ENCODE results near the gene RAD51.

The RAD51 gene

DNA sequence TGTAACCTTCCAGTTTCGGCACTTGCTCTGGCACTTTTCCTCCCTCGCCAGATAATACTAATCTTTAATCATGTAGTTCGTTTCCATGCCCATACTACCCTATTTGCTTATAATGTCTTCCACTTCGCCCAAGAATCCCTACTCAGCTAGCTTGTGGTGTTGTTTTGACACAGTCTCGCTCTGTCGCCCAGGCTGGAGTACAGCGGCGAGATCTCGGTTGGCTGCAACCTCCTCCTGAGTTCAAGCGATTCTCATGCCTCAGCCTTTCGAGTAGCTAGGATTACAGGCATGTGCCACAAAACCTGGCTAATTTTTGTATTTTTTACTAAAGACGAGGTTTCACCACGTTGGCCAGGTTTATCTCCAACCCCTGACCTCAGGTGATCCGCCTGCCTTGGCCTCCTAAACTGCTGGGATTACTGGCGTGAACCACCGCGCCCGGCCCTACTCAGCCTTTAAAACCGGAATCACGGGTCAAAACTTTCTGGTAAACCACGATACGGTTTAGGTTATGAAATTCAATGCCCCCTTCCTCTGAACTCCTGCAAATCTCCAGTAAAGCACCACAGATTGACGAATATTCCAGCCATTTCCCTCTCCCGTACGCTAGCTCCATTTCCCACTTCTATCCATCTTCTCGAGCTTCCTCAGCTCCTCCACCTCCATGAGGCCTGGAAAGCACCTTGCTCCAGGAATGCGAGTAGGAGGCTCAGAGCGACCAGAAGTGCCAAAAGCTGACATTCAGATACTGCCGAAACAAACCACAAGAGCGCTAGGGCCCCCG lies 878 bp upstream of the RAD51 start:
- no peaks in the 10 kb centered on the region for H3K27me3 Mint-ChIP-seq
- peaks cover 16% of the 10 kb centered on the region for H3K4me1 Mint-ChIP-seq
- H3K9me3 Mint-ChIP-seq = no peaks in the 10 kb centered on the region
- H3K36me3 Mint-ChIP-seq (ENCODE audit: insufficient read depth) = peaks cover 17% of the 10 kb centered on the region
- ATAC-seq (replicated peaks; ENCODE audit: extremely low read depth, poor library complexity, severe bottlenecking) = no peak
- H3K4me3 Mint-ChIP-seq = peak overlapping the region; percentile 98
- peak overlapping the region; percentile 97 for H3K27ac Mint-ChIP-seq (ENCODE audit: low read depth)
- no peak for DNase-seq (ENCODE audit: low spot score in 2 of 2)

DNA sequence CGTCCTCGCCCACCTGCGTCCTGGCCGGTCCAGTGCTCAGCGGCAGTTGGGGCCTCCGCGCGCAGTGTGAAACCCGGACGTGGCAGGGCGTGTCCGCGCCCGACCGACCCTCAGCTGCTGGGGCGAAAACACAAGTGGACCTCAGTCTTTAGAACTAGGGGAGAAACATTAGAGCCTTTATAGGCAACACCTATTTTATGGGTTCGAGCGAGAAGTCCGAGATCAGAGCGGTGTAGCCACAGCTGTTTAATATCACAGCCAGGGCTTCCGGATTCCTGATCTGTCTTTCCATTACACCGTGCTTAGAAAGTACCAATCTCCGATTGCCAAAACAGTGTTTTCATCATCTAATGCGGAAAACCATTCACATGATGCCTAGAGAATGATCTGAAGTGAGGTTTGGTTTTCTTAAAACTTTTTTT lies 506 bp downstream of the RAD51 start:
- Mint-ChIP-seq H3K4me1 (peaks cover 16% of the 10 kb centered on the region), H3K27me3 (no peaks in the 10 kb centered on the region), H3K36me3 (ENCODE audit: insufficient read depth) (peaks cover 18% of the 10 kb centered on the region), H3K4me3 (peak overlapping the region; percentile 98), H3K9me3 (no peaks in the 10 kb centered on the region), H3K27ac (ENCODE audit: low read depth) (peak overlapping the region; percentile 97)
- ATAC-seq (replicated peaks; ENCODE audit: extremely low read depth, poor library complexity, severe bottlenecking) (peak; percentile 3), DNase-seq (ENCODE audit: low spot score in 2 of 2) (no peak)

DNA sequence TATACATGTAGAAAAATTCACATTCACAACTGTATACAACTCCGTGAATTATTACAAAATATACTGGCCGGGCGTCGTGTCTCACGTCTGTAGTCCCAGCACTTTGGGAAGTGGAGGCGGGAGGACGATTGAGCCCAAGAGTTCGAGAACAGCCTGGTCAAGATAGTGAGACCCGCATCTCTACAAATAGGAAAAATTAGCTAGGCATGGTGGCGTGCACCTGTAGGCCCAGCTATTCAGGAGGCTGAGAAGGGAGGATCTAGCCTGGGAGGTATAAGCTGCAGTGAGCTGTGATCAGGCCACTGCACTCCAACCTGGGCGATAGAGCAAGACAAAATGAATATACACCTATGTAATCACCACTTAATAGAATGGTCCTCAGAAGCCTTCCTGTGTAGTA lies 1.3 kb downstream of the RAD51 start:
- Mint-ChIP-seq H3K27me3 (no peaks in the 10 kb centered on the region), H3K9me3 (no peaks in the 10 kb centered on the region), H3K4me3 (peak overlapping the region; percentile 98), H3K36me3 (ENCODE audit: insufficient read depth) (peaks cover 19% of the 10 kb centered on the region), H3K4me1 (peaks cover 16% of the 10 kb centered on the region), H3K27ac (ENCODE audit: low read depth) (peak overlapping the region; percentile 19)
- no peak for ATAC-seq (replicated peaks; ENCODE audit: extremely low read depth, poor library complexity, severe bottlenecking)
- no peak for DNase-seq (ENCODE audit: low spot score in 2 of 2)

DNA sequence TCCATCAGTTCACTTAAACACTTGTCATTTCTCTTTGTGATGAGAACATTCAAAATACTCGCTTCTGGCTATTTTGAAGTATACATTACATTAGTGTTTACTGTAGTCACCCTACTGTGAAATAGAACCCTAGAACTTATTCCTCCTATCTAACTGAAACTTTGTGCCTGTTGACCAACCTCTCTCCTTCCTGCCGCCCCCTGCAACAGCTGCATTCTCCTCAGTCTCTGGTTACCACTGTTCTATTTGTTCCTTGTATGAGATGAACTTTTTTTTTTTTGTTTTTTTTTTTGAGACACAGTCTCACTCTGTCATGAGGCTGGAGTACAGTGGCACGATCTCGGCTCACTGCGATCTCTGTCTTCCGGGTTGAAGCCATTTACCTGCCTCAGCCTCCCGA lies 2.9 kb downstream of the RAD51 start:
- Mint-ChIP-seq H3K4me3 (no peak overlapping the region), H3K36me3 (ENCODE audit: insufficient read depth) (peaks cover 11% of the 10 kb centered on the region), H3K9me3 (no peaks in the 10 kb centered on the region), H3K27me3 (no peaks in the 10 kb centered on the region), H3K4me1 (peaks cover 16% of the 10 kb centered on the region), H3K27ac (ENCODE audit: low read depth) (no peak overlapping the region)
- ATAC-seq (replicated peaks; ENCODE audit: extremely low read depth, poor library complexity, severe bottlenecking) = no peak
- no peak for DNase-seq (ENCODE audit: low spot score in 2 of 2)

DNA sequence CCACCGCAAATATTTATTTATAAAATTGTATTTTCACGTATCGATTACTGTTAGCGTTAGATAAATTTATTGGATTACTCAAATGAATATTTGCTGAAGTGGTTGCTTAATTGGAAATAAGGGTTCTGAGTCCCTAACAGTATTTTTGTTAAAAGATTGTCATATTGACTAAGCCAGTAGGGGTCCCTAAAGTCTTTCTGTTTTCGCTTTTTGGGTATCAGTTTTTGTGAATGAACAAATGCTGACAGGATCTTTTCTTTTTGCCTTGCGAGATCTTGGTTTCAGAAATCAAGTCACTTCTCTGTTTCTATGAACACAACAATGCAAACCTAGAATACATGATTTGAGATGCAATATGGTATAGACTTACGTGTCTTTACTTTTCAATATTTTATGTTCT lies 7.1 kb downstream of the RAD51 start:
- no peak overlapping the region for H3K27ac Mint-ChIP-seq (ENCODE audit: low read depth)

DNA sequence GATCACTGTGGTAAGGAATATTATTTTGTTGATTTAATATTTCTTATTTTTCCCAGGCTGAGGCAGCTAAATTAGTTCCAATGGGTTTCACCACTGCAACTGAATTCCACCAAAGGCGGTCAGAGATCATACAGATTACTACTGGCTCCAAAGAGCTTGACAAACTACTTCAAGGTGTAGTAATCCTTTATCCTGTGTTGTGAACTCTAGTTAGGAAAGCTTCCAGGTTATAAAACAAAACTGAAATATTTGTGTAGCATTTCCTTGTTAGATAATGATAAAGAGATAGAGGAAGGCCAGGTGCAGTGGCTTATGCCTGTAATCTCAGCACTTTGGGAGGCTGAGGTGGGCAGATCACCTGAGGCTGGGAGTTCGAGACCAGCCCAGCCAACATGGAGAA lies 11.1 kb downstream of the RAD51 start:
- DNase-seq (ENCODE audit: low spot score in 2 of 2) (no peak), ATAC-seq (replicated peaks; ENCODE audit: extremely low read depth, poor library complexity, severe bottlenecking) (no peak)
- peaks cover 9% of the 10 kb centered on the region for H3K36me3 Mint-ChIP-seq (ENCODE audit: insufficient read depth)
- H3K27ac Mint-ChIP-seq (ENCODE audit: low read depth) = no peak overlapping the region
- no peak overlapping the region for H3K4me3 Mint-ChIP-seq
- H3K9me3 Mint-ChIP-seq = no peaks in the 10 kb centered on the region
- H3K27me3 Mint-ChIP-seq = no peaks in the 10 kb centered on the region
- no peaks in the 10 kb centered on the region for H3K4me1 Mint-ChIP-seq

More for the DNA sequence above, 7.1 kb downstream of the RAD51 start:
- Mint-ChIP-seq H3K9me3 (no peaks in the 10 kb centered on the region), H3K27me3 (no peaks in the 10 kb centered on the region), H3K4me3 (no peak overlapping the region), H3K36me3 (ENCODE audit: insufficient read depth) (peaks cover 5% of the 10 kb centered on the region), H3K4me1 (no peaks in the 10 kb centered on the region)
- DNase-seq (ENCODE audit: low spot score in 2 of 2) (no peak), ATAC-seq (replicated peaks; ENCODE audit: extremely low read depth, poor library complexity, severe bottlenecking) (no peak)

DNA sequence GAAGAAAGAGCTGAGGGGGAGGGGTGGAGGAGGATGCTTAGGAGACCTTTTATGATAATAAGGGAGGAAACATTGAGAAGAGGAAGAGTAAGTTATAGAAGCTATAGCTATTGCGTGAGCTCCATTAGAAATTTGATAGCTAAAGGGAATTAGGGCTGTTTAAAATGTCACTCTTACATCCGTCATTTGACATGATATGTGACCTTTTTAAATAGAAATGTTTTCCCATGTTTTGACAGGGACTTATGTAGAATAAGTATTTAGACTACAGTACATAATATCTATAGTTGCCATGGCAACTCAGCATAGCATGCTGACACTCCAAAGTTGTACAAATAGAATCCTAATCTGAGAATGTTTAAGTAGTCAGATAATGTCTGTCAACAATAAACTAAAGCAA lies 19.2 kb downstream of the RAD51 start:
- H3K4me1 Mint-ChIP-seq = no peaks in the 10 kb centered on the region
- H3K36me3 Mint-ChIP-seq (ENCODE audit: insufficient read depth) = peaks cover 4% of the 10 kb centered on the region
- H3K27me3 Mint-ChIP-seq = no peaks in the 10 kb centered on the region
- no peak overlapping the region for H3K4me3 Mint-ChIP-seq
- DNase-seq (ENCODE audit: low spot score in 2 of 2) = no peak
- no peaks in the 10 kb centered on the region for H3K9me3 Mint-ChIP-seq
- ATAC-seq (replicated peaks; ENCODE audit: extremely low read depth, poor library complexity, severe bottlenecking) = no peak
- no peak overlapping the region for H3K27ac Mint-ChIP-seq (ENCODE audit: low read depth)

DNA sequence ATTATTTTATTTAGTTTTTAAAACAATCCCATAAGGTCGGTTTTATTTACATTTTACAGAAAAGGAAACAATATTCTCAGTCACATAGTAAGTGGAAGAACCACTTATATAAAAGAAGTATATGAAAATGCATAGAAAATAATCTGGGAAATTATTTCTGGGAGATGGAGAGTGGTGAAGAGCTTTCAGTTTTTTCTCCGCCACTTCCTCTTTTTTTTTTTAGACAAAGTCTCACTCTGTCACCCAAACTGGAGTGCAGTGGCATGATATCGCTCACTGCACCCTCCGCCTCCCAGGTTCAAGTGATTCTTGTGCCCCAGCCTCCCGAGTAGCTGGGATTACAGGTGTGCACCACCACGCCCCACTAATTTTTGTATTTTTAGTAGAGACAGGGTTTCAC lies 21.2 kb downstream of the RAD51 start:
- Mint-ChIP-seq H3K27ac (ENCODE audit: low read depth) (no peak overlapping the region), H3K36me3 (ENCODE audit: insufficient read depth) (no peaks in the 10 kb centered on the region), H3K27me3 (no peaks in the 10 kb centered on the region), H3K4me1 (no peaks in the 10 kb centered on the region), H3K9me3 (no peaks in the 10 kb centered on the region), H3K4me3 (no peak overlapping the region)
- ATAC-seq (replicated peaks; ENCODE audit: extremely low read depth, poor library complexity, severe bottlenecking) = no peak
- no peak for DNase-seq (ENCODE audit: low spot score in 2 of 2)

DNA sequence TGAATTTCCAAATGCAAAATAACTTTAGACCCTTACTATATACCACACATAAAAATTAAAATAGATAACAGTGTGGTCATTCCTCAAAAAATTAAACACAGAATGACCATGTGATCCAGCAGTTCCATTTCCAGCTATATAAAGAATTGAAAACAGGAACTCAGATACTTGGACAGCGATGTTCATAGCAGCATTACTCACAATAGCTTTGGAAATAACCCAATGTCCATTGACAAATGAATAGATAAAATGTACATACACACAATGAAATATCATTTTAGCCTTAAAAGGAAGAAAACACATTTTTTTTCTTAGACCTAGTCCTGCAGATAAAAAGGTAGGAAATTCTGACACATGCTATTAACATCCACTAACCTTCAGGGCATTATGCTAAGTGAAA lies 26.7 kb downstream of the RAD51 start:
- DNase-seq (ENCODE audit: low spot score in 2 of 2) = no peak
- no peak for ATAC-seq (replicated peaks; ENCODE audit: extremely low read depth, poor library complexity, severe bottlenecking)
- Mint-ChIP-seq H3K36me3 (ENCODE audit: insufficient read depth) (no peaks in the 10 kb centered on the region), H3K27me3 (no peaks in the 10 kb centered on the region), H3K4me1 (no peaks in the 10 kb centered on the region), H3K9me3 (no peaks in the 10 kb centered on the region), H3K27ac (ENCODE audit: low read depth) (no peak overlapping the region), H3K4me3 (no peak overlapping the region)

DNA sequence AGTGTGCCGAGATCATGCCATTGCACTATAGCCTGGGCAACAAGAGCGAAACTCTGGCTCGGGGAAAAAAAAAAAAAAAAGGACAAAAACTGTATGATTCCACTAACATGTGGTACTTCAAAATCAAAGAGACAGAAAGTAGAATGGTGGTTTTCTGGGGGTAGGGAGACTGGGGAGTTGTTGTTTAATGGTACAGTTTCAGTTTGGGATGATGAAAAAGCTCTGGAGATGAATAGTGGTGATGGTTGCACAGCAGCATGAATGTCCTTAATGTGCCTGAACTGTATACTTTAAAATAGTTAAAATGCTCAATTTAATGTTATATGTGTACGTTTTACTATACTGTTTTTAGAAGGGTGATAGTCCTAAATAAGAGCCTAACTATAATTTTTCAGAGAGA lies 27.4 kb downstream of the RAD51 start:
- ATAC-seq (replicated peaks; ENCODE audit: extremely low read depth, poor library complexity, severe bottlenecking) = no peak
- DNase-seq (ENCODE audit: low spot score in 2 of 2) = no peak
- Mint-ChIP-seq H3K4me1 (no peaks in the 10 kb centered on the region), H3K27me3 (no peaks in the 10 kb centered on the region), H3K36me3 (ENCODE audit: insufficient read depth) (no peaks in the 10 kb centered on the region), H3K9me3 (no peaks in the 10 kb centered on the region), H3K27ac (ENCODE audit: low read depth) (no peak overlapping the region), H3K4me3 (no peak overlapping the region)

DNA sequence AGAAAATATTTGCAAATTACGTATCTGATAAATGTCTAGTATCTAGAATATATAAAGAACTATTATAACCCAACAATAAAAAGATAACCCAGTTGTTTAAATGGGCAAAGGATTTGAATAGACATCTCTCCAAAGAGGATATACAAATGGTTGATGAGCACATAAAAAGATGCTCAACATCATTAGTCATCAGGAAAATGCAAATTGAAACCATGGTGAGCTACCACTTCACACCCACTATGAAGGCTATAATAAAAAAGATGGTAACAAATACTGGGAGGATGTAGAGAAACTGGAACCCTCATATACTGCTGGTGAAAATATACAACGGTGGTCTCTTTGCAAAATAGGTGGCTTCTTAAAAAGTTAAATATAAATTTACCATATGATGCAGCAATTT lies 28.0 kb downstream of the RAD51 start:
- H3K36me3 Mint-ChIP-seq (ENCODE audit: insufficient read depth) = no peaks in the 10 kb centered on the region
- H3K4me3 Mint-ChIP-seq = no peak overlapping the region
- H3K9me3 Mint-ChIP-seq = no peaks in the 10 kb centered on the region
- H3K27me3 Mint-ChIP-seq = no peaks in the 10 kb centered on the region
- H3K4me1 Mint-ChIP-seq = no peaks in the 10 kb centered on the region
- DNase-seq (ENCODE audit: low spot score in 2 of 2) (no peak), ATAC-seq (replicated peaks; ENCODE audit: extremely low read depth, poor library complexity, severe bottlenecking) (no peak)
- no peak overlapping the region for H3K27ac Mint-ChIP-seq (ENCODE audit: low read depth)

DNA sequence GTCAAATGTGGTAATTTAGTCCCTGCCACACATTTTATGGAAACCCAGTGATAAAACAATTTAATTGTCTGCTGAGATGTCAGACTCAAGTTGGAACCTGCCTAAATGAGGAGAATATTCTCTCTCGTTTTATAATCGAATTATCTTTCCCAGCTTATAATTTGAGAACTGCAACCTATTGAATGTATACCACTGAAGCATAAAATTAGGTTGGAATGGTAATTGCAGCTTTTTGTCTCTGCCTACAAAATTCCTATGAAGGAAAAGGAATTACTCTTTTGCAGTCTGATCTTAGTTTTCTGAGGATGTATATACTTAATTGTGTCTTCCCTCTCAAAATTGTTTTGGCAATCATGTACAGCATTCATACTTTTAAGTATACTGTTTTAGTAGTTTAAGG lies 28.9 kb downstream of the RAD51 start:
- no peak for ATAC-seq (replicated peaks; ENCODE audit: extremely low read depth, poor library complexity, severe bottlenecking)
- no peaks in the 10 kb centered on the region for H3K9me3 Mint-ChIP-seq
- H3K36me3 Mint-ChIP-seq (ENCODE audit: insufficient read depth) = peaks cover 2% of the 10 kb centered on the region
- H3K4me3 Mint-ChIP-seq = no peak overlapping the region
- H3K27ac Mint-ChIP-seq (ENCODE audit: low read depth) = no peak overlapping the region
- H3K4me1 Mint-ChIP-seq = no peaks in the 10 kb centered on the region
- DNase-seq (ENCODE audit: low spot score in 2 of 2) = no peak
- no peaks in the 10 kb centered on the region for H3K27me3 Mint-ChIP-seq

DNA sequence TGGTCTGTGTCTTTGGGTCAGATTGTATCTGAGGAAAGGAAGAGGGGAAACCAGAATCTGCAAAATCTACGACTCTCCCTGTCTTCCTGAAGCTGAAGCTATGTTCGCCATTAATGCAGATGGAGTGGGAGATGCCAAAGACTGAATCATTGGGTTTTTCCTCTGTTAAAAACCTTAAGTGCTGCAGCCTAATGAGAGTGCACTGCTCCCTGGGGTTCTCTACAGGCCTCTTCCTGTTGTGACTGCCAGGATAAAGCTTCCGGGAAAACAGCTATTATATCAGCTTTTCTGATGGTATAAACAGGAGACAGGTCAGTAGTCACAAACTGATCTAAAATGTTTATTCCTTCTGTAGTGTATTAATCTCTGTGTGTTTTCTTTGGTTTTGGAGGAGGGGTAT lies 36.1 kb downstream of the RAD51 start:
- Mint-ChIP-seq H3K4me3 (no peak overlapping the region), H3K36me3 (ENCODE audit: insufficient read depth) (peaks cover 15% of the 10 kb centered on the region), H3K4me1 (no peaks in the 10 kb centered on the region), H3K27me3 (no peaks in the 10 kb centered on the region), H3K9me3 (no peaks in the 10 kb centered on the region), H3K27ac (ENCODE audit: low read depth) (no peak overlapping the region)
- ATAC-seq (replicated peaks; ENCODE audit: extremely low read depth, poor library complexity, severe bottlenecking) (no peak), DNase-seq (ENCODE audit: low spot score in 2 of 2) (no peak)
